Neural crest cell (in vitro differentiated cells): Measurements from ENCODE around the gene ABCC8. TPM values are rescaled to one million over a fixed set of nuclear protein-coding genes. Genes with fewer than 3 reads are reported as not detected.

Experiments
- DNase-seq: peaks from one replicate; pipeline ENCODE4 v3.0.0; 2021; ENCODE audit warnings: low read depth, mixed read lengths, low spot score
- H3K27ac Mint-ChIP-seq: one replicate; pipeline ENCODE4 v1.8.0; 2021; ENCODE audit warnings: mild to moderate bottlenecking, mixed read lengths; ENCODE audit not compliant: unreplicated experiment
- H3K27me3 Mint-ChIP-seq: 2 replicates; pipeline ENCODE4 v1.8.0; 2021; ENCODE audit warnings: low read depth, mild to moderate bottlenecking, mixed read lengths
- H3K36me3 Mint-ChIP-seq: 2 replicates; pipeline ENCODE4 v1.8.0; 2021; ENCODE audit warnings: low read depth, mild to moderate bottlenecking, mixed read lengths
- H3K4me1 Mint-ChIP-seq: 2 replicates; pipeline ENCODE4 v1.8.0; 2021; ENCODE audit warnings: mixed read lengths
- H3K4me3 Mint-ChIP-seq: one replicate; pipeline ENCODE4 v1.8.0; 2021; ENCODE audit warnings: mild to moderate bottlenecking, mixed read lengths
- H3K9me3 Mint-ChIP-seq: 2 replicates; pipeline ENCODE4 v1.8.0; 2021; ENCODE audit warnings: mixed read lengths
- CTCF ChIP-seq: fragments of 200-600 bp; sonication (generic); conservative IDR thresholded peaks from 2 replicates; pipeline ENCODE4 v1.5.0; 2021; ENCODE audit warnings: antibody characterized with exemption, mild to moderate bottlenecking
- total RNA-seq: library from RNA; stranded (reverse); gene quantifications from 2 replicates; pipeline ENCODE4 v1.2.1, GENCODE V29; 2021

Gene ABCC8
- total RNA-seq, 1 donor from 2014 or later = 6.1 TPM

- DNase-seq = no peak
- no peak overlapping the region for H3K27ac Mint-ChIP-seq
- no peak overlapping the region for H3K4me3 Mint-ChIP-seq
- no peaks in the 10 kb centered on the region for H3K9me3 Mint-ChIP-seq
- no peak for TF ChIP-seq CTCF
- H3K36me3 Mint-ChIP-seq = no peaks in the 10 kb centered on the region
- H3K4me1 Mint-ChIP-seq = no peaks in the 10 kb centered on the region
- H3K27me3 Mint-ChIP-seq = no peaks in the 10 kb centered on the region
Measured at GRCh38 chr11:17463546-17464174, 13.0 kb downstream of the ABCC8 start.

GRCh38 chr11:17462940-17463339, 13.7 kb downstream of the ABCC8 start:
- no peaks in the 10 kb centered on the region for H3K4me1 Mint-ChIP-seq
- no peak for DNase-seq
- no peak overlapping the region for H3K27ac Mint-ChIP-seq
- H3K4me3 Mint-ChIP-seq = no peak overlapping the region
- TF ChIP-seq CTCF = no peak
- no peaks in the 10 kb centered on the region for H3K36me3 Mint-ChIP-seq
- H3K27me3 Mint-ChIP-seq = no peaks in the 10 kb centered on the region
- H3K9me3 Mint-ChIP-seq = no peaks in the 10 kb centered on the region

- Mint-ChIP-seq H3K4me1 (no peaks in the 10 kb centered on the region), H3K27me3 (no peaks in the 10 kb centered on the region), H3K4me3 (no peak overlapping the region), H3K27ac (no peak overlapping the region), H3K36me3 (no peaks in the 10 kb centered on the region), H3K9me3 (no peaks in the 10 kb centered on the region)
- TF ChIP-seq CTCF = no peak
- DNase-seq = no peak
Measured at GRCh38 chr11:17460406-17460805, 16.2 kb downstream of the ABCC8 start.

- Mint-ChIP-seq H3K36me3 (no peaks in the 10 kb centered on the region), H3K27me3 (no peaks in the 10 kb centered on the region), H3K27ac (no peak overlapping the region), H3K4me3 (no peak overlapping the region), H3K4me1 (no peaks in the 10 kb centered on the region), H3K9me3 (no peaks in the 10 kb centered on the region)
- no peak for DNase-seq
- no peak for TF ChIP-seq CTCF
Measured at GRCh38 chr11:17459236-17459896, 17.3 kb downstream of the ABCC8 start.

GRCh38 chr11:17458268-17458667, 18.4 kb downstream of the ABCC8 start:
- no peaks in the 10 kb centered on the region for H3K4me1 Mint-ChIP-seq
- no peak for DNase-seq
- no peaks in the 10 kb centered on the region for H3K36me3 Mint-ChIP-seq
- H3K9me3 Mint-ChIP-seq = no peaks in the 10 kb centered on the region
- no peak overlapping the region for H3K27ac Mint-ChIP-seq
- no peaks in the 10 kb centered on the region for H3K27me3 Mint-ChIP-seq
- no peak for TF ChIP-seq CTCF
- H3K4me3 Mint-ChIP-seq = no peak overlapping the region
